AG10803 (cell line): Measurements from ENCODE around the gene SLC46A3.

Experiments used
- DNase-seq: peaks from one replicate; pipeline ENCODE4 v3.0.0; 2010; ENCODE audit warnings: low read depth
- H3K4me3 ChIP-seq: 2 replicates; pipeline ENCODE4 v1.5.1; 2011; ENCODE audit warnings: mild to moderate bottlenecking, low read length, control low read depth
- TF ChIP-seq, protein P1 (sequence below): conservative IDR thresholded peaks from 2 replicates; pipeline ENCODE4 v1.5.1; 2011; ENCODE audit warnings: mild to moderate bottlenecking, low read length, control low read depth, inconsistent platforms

SLC46A3 gene

DNA sequence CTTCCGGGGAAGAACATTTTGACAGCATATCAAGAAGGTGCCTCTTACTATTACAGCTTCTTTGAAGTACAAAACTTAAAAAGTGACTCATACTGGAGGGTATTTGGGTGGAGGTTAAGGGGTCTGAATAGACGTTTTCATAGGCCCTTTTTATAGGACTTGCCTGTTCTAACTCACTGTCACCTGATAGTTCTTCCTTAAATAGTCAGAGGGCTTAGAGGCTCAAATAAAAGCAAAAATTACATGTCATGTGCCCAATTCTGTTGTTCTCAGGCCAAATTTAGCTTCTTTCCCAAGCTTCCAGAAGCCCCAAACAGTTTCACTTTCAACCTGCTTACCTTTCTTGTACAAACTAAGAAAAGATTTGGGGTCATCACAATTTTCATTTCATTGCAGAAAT is 16.1 kb upstream of the SLC46A3 start:
- TF ChIP-seq, protein P1, sequence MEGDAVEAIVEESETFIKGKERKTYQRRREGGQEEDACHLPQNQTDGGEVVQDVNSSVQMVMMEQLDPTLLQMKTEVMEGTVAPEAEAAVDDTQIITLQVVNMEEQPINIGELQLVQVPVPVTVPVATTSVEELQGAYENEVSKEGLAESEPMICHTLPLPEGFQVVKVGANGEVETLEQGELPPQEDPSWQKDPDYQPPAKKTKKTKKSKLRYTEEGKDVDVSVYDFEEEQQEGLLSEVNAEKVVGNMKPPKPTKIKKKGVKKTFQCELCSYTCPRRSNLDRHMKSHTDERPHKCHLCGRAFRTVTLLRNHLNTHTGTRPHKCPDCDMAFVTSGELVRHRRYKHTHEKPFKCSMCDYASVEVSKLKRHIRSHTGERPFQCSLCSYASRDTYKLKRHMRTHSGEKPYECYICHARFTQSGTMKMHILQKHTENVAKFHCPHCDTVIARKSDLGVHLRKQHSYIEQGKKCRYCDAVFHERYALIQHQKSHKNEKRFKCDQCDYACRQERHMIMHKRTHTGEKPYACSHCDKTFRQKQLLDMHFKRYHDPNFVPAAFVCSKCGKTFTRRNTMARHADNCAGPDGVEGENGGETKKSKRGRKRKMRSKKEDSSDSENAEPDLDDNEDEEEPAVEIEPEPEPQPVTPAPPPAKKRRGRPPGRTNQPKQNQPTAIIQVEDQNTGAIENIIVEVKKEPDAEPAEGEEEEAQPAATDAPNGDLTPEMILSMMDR, result no peak
- DNase-seq, result no peak
- no peak overlapping the region for H3K4me3 ChIP-seq

DNA sequence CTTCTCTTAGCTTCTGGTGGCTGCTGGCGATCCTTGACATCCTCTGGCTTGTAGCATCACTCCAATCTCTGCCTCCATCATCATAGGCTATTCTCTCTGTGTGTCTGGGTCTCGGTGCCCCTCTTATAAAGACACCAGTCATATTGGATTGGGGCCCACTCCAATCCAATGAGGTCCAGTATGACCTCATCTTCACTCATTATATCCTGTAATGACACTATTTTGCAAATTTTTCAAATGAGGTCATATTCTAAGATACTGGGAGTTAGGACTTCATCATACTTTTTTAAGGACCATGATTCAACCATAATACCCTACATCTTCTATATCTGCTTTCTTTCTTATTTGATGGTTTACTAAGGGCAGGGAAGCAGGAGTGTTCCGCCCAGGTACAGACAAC is 12.0 kb upstream of the SLC46A3 start:
- H3K4me3 ChIP-seq, result no peak overlapping the region
- DNase-seq, result no peak
- TF ChIP-seq, protein P1, result no peak

DNA sequence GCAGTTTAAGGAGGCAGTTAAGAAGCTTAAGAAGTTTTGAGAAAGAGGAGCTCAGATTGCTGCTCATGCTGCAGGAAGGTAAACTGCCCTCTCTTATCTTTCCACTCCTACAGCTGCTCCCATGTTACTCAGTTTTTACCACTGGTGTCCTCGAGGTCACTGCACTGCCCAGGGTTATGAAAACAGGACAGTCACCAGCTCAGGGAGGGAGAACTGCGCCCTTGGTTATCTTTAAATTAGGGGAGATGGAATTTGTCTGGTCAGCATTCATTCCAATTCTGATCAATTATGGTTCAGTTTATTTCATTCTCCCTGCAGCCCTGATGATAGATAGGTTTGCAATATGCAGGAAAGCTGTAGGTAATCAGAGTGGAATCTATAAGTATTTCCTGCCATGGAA is 10.8 kb upstream of the SLC46A3 start:
- DNase-seq, result no peak
- H3K4me3 ChIP-seq, result no peak overlapping the region
- TF ChIP-seq, protein P1, result no peak

DNA sequence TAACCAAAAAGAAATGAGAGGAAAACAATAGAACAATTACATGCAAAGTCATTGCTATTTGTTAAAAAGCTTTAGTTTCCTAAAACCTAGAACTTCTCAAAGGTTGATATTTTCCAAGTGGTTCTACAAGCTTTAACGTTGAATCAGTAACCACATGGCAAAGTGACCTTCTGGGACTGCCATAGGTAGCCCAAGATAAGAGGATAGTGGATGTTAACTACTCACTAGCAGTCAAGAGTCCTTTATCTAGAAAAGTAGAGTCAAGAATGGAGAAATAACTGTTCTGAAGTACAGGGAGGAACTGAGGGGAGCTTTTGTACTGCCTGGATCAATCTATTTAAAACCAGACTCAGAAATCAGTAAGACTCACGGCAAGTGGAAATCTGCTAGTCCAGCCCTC is 9.9 kb upstream of the SLC46A3 start:
- no peak for DNase-seq
- TF ChIP-seq, protein P1, result no peak
- no peak overlapping the region for H3K4me3 ChIP-seq

DNA sequence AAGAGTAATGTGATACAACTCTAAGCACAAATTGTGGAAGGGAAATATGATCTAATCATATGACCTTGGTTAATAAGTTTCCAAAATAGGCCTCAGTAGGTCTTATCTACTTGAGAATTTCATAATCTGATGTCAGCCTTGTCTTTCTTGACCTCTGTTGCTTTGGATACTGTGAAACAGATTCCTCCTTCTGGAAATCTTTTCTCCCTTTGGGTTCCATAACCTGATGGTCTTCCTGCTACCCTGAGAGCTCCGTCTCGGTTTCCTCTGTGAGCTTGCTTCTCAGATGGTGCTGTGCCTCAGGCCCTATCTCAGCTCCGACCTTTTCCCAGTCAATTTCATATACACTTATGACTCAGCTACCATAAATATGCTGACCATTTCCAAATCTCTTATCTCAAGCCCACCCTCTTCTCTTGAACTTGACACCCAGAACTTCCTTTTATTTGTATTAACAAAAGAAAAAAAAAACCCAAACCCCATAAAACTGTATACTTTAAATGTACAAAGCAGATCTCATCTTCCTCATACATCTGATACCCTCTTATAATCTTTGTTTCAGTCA is 6.4 kb upstream of the SLC46A3 start:
- H3K4me3 ChIP-seq, result no peak overlapping the region
- TF ChIP-seq, protein P1, result no peak
- DNase-seq, result no peak

DNA sequence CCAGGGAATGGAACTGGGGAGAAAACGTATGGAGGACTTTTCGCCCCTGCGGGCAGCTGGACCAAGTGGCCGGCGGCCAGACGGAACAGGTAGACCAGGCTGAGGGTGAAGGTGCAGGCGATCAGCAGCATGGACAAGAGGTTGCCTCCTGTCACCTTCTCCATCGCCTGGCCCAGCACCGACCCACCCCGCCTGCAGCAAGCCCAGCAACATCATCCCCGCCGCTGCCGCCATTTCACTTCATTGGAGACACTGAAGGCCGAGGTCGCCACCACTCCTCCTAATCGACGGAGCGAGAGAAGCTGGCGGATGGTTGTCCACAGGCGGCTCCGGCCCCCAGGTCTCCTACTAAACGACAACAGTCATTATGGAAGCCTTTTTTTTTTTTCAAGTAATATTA is 5.0 kb upstream of the SLC46A3 start:
- TF ChIP-seq, protein P1, result no peak
- H3K4me3 ChIP-seq, result no peak overlapping the region
- DNase-seq, result no peak

DNA sequence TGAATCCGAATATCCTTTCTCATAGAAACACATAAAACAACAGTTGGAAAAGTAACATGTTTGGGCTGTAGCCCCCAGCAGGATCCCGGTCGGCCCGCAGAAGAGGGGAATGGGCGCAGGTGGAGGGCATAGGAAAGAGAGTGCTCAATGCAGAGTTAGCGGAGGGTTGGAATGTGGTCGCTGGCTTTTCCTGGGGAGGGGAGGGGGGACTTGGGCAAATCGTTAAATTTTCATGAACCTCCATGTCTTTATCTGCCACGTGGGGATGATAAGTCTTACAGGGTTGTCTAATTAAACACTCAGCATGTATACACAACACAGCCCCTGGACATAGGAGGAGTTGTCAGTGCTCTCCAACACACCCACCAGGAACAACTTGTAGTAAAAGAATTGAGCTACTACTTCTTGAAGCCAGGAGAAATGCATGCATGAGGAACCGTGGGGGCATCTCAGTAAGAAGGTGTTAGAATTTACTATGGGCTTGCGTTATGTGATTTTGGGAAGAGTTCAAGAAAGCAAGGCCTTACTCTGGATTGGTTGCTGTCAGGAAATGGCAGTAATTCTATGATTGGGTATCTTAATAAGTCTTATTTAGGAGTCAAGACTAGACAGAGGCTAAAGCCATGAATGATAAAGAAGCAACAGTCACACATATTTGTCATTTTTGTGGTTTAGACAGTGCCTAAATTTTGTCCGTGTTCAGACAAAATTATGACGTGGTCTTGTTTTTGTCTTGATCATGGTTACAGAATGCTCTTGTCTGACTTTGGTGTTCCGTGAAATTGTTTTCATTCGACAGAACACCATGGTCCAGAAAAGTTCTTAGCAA is 671 bp upstream of the SLC46A3 start:
- H3K4me3 ChIP-seq, result peak overlapping the region; percentile 81
- TF ChIP-seq, protein P1, result no peak
- DNase-seq, result peak; percentile 92
